Renal pelvis (tissue), 4 donors: ENCODE data around the gene ZNF701. TPM values are rescaled to one million over a fixed set of nuclear protein-coding genes. Genes with fewer than 3 reads are reported as not detected.
A peak's percentile ranks its signal among the peaks of the same experiment; 100 is the strongest.
"Not testable (repeated sequence)": the region's sequence is repeated elsewhere in the genome, so short reads cannot be mapped to it uniquely, and the experiment has no call there.

Experiments used
- DNase-seq: peaks from one replicate; pipeline ENCODE4 v3.0.0-alpha.2; 2013
- polyA plus RNA-seq, 3 donors: library from polyadenylated mRNA; unstranded; fragments of 120-200 nt; gene quantifications; one replicate each; pipeline ENCODE4 v1.2.1, GENCODE V29; 2013; ENCODE audit not compliant: insufficient read length in 3 of 3

Gene ZNF701
- polyA plus RNA-seq, 3 donors: 12.5 to 22.2 (median 20.3) TPM

GRCh38 chr19:52557231-52557995, 12.7 kb upstream of the ZNF701 start:
- no peak for DNase-seq

DNA sequence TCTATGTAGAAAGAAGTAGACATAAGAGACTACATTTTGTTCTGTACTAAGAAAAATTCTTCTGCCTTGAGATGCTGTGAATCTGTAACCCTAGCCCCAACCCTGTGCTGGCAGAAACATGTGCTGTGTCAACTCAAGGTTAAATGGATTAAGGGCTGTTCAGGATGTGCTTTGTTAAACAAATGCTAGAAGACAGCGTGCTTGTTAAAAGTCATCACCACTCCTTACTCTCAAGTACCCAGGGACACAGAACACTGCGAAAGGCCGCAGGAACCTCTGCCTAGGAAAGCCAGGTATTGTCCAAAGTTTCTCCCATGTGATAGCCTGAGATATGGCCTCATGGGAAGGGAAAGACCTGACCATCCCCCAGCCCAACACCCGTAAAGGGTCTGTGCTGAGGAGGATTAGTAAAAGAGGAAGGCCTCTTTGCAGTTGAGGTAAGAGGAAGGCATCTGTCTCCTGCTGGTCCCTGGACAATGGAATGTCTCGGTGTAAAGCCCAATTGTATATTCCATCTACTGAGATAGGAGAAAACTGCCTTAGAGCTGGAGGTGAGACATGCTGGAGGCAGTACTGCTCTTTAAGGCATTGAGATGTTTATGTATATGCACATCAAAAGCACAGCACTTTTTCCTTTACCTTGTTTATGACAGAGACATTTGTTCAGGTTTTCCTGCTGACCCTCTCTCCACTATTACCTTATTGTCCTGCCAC, 11.2 kb upstream of the ZNF701 start:
- not testable (repeated sequence) for DNase-seq

DNA sequence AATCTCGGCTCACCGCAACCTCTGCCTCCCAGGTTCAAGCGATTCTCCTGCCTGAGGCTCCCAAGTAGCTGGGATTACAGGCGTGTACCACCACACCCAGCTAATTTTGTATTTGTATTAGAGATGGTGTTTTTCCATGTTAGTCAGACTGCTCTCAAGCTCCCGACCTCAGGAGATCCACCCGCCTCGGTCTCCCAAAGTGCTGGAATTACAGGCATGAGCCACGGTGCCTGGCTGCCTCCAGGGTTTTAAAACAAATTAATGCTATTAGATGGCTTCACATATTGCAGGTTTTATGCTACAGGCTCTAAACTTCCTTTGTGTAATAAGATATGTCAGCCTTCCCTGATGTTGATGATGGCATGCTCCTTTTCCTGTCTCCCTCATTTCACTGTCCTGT, 8.5 kb upstream of the ZNF701 start:
- not testable (repeated sequence) for DNase-seq

GRCh38 chr19:52566121-52566520, 4.0 kb upstream of the ZNF701 start:
- DNase-seq: no peak

DNA sequence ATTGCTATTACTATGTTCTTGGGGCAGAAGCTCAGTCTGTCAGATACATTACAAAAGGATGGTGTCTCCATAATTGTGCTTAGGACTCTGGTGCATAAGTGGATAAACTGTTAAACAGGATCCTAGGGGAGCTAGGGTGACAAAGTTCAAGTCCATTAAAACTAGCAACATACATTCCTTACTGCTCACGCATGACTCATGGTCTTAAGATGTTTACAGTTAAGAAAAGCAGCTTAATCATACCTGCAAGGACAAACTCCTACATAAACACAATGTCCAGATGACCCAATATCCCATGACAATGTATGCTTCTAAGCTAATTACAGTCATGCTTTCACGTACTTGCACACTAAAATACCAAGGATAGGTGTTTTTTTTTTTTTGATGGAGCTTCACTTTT, 3.5 kb upstream of the ZNF701 start:
- no peak for DNase-seq

DNA sequence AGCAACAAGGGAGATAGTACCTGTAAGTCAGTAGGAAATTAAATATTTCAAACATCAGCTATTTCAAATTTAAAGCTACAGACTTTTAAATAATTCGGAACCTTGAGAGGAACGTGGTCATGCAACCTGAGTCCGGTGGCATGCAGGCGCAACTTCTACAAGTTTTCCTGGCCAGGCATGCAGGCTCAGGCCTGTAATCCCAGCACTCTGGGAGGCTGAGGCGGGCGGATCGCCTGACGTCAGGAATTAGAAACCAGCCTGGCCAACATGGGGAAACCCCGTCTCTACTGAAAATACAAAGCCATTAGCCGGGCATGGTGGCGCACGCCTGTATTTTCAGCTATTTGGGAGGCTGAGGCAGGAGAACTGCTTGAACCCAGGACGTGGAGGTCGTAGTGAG, 2.2 kb upstream of the ZNF701 start:
- no peak for DNase-seq

GRCh38 chr19:52569638-52569999, 468 bp upstream of the ZNF701 start:
- peak; percentile 69 for DNase-seq

GRCh38 chr19:52584736-52585440, 14.8 kb downstream of the ZNF701 start:
- no peak for DNase-seq

DNA sequence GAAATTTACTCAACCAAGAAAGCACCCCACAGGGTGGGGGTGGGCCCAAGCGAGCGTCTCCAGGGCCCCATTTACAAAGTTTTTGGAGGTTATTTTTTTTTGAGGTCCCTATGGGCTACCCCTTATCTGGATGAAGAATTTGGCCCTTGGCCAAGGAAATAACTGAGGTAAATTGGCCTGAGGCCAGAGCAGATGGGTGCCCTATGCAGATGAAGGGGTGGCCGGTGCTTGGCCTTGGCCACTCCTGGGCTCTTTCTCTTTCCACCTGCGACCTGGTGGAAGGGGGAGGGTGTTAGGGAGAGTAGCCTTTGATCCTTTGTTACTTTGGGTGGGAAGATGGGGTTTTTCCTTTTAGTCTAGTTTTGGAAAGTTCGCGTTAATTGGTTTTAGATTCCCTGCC, 15.5 kb downstream of the ZNF701 start:
- no peak for DNase-seq

DNA sequence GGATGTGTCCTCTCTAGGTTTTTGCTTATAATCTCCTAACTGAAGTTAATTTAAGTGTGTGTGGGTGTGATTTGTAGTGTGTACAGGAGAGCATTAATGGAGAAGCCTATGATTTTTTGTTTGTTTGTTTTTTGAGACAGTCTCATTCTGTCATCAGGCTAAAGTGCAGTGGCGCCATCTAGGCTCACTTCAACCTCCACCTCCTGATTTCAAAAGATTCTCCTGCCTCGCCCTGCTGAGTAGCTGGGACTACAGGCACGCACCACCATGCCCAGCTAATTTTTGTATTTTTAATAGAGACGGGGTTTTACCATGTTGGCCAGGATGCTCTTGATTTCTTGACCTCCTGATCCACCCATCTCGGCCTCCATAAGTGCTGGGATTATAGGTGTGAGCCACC, 20.6 kb downstream of the ZNF701 start:
- DNase-seq: no peak

DNA sequence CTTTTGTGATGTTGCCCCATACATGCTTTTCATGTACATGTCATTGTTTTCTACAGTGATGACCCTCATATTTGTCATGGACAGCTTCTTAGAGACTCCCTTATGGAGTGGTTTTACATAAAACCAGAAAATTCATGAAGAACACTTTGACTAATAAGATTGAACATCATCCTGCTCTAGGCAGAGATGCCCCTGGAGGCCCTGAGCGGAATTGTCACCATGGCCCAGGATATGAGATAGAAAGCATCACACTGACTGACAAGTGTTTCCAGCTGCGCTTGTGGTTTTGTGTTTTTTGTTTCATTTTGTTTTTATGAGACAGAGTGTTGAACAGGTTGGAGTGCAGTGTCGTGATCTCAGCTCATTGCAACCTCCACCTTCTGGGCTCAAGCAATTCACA, 22.2 kb downstream of the ZNF701 start:
- no peak for DNase-seq

GRCh38 chr19:52593441-52593840, 23.4 kb downstream of the ZNF701 start:
- DNase-seq: not testable (repeated sequence)

GRCh38 chr19:52599241-52599640, 29.2 kb downstream of the ZNF701 start:
- DNase-seq: no peak

- no peak for DNase-seq
These were observed 30.5 kb downstream of the ZNF701 start for GRCh38 chr19:52600639-52601024.

DNA sequence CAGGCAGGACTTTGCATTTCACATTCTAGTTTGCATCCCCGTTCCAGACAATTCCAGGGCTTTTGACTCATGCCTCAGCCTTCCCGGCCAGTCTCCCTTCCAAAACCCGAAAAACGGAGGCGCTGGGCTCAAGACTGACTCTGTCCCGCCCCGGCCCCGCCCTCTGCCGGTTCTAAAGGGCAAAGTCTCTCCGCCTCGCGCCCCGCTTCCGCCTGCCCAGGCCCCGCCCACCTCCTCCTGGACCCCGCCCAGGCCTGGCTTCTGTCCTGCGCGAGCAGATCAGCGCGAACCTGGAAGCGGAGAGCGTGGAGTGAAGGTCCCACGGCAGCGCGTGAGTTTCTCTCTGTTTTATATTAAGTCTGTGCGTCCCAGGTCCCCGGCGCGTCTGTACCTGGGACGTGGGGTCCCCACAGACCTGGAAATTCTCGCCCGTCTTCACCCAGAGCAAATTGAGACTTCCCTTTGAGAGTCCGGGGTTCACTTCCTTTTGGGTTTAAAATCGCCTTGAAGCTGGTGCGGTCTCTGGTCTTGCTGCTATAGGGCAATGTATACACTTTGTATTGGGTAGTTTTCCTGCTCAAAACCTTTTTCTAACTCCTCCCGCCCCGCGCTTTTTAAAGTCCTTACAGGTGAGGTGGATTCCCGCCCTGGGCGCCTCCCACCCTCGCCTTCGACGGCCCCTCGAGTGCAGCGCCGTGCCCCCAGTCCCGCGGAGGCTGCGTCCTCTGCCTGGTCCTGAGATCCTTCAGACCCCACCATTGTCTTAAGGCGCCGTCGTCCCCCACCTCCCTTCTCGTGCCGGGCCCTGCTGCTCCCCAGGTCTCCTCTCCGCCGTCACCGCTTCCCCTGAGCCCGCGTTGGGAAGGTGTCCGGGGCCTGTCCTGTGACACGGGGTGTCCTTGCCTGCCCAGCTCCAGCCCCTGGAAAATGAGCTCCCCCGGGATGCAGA, 31.2 kb downstream of the ZNF701 start:
- peak; percentile 90 for DNase-seq

- DNase-seq: not testable (repeated sequence)
These were observed 31.9 kb downstream of the ZNF701 start for GRCh38 chr19:52601974-52602366.

- no peak for DNase-seq
These were observed 32.9 kb downstream of the ZNF701 start for GRCh38 chr19:52602941-52603340.

GRCh38 chr19:52603558-52604207, 33.6 kb downstream of the ZNF701 start:
- no peak for DNase-seq

GRCh38 chr19:52613299-52613906, 43.3 kb downstream of the ZNF701 start:
- no peak for DNase-seq

DNA sequence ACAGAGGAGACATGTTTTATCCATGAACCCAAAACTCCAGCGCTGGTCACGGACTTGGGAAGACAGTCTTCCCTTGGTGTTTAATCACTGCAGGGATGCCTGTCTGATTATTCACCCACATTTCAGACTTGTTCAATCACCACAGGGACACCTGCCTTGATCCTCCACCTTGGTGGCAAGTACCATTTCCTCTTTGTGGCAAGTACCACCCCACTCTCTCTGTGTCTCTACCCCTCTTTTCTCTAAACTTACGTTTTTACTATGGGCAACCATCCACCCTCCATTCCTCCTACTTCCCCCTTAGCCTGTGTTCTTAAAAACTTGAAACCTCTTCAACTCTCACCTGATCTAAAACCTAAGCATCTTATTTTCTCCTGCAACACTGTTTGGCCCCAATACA, 51.3 kb downstream of the ZNF701 start:
- DNase-seq: no peak

DNA sequence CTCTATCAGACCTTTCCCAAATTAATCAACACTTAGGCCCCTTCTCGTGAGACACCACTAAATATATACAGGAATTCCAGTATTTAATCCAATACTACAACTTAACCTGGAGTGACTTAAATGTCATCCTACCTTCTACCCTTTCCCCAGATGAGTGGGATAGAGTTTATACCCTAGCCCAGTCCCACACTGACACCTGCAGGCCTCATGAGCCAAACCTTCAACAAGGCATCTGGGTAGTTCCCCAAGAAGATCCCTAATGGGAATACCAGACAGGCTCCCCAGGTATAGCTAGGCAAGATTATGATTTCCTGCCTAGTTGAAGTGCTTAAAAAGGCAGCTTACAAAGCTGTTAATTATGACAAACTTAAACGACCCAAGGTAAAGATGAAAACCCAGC, 52.2 kb downstream of the ZNF701 start:
- no peak for DNase-seq
